Mucosa of descending colon (tissue), 3 donors: ENCODE measurements around the gene PRAF2. TPM values are rescaled to one million over a fixed set of nuclear protein-coding genes. Genes with fewer than 3 reads are reported as not detected.

Experiments used
- ATAC-seq: fragments of 200-7000 bp; cut with Tn5 transposase; one replicate; pipeline ENCODE4 v1.9.1; 2020; ENCODE audit warnings: mild to moderate bottlenecking, moderate library complexity
- DNase-seq, 3 donors: peaks; one replicate each; pipeline ENCODE4 v3.0.0-alpha.2; 2020
- H3K36me3 ChIP-seq: fragments of 200-600 bp; one replicate; pipeline ENCODE4 v1.8.0; 2021; ENCODE audit warnings: low read depth, mild to moderate bottlenecking
- H3K4me1 ChIP-seq: fragments of 200-600 bp; one replicate; pipeline ENCODE4 v1.8.0; 2021; ENCODE audit warnings: low read depth, mild to moderate bottlenecking
- H3K4me3 ChIP-seq: fragments of 200-600 bp; one replicate; pipeline ENCODE4 v1.8.0; 2021; ENCODE audit warnings: mild to moderate bottlenecking
- H3K9me3 ChIP-seq: fragments of 200-600 bp; one replicate; pipeline ENCODE4 v1.8.0; 2021; ENCODE audit warnings: mild to moderate bottlenecking
- intact Hi-C, 2 donors: fragments of 100-400 bp; cut with DNase I in 1 of 2; cut with micrococcal nuclease in 1 of 2; formaldehyde crosslinking; loops; one replicate each; pipeline versions ENCODE4 v1.11.0 to v1.11.1; 2022; cut with DNase I, micrococcal nuclease
- total RNA-seq, 3 donors: library from RNA; stranded (reverse); fragmentation: NEBNext Ultra II Directional in 2 of 3; extraction: Animal tissue kit (Norgen Biotek cat#: 25700) in 2 of 3; gene quantifications; one replicate each; pipeline versions ENCODE4 v1.2.1 to v1.2.4, GENCODE V29; 2021 to 2023
- TF ChIP-seq, protein P1 (sequence below): fragments of 200-600 bp; IDR thresholded peaks from one replicate; pipeline ENCODE4 v1.8.0; 2022; ENCODE audit warnings: antibody characterized with exemption, mild to moderate bottlenecking
- donor health status: DM: no; HTN: no; CAD: no; lungs with moderate emphysema.
- donor health status: DM: no; HTN: no; CAD: no.
- donor health status: DM: no; HTN: yes; CAD: no.

The PRAF2 gene
- total RNA-seq, 3 donors from 2014 or later = 3.9 to 18.7 (median 8.1) TPM

- Histone ChIP-seq H3K36me3 (no peaks in the 10 kb centered on the region), H3K4me1 (no peaks in the 10 kb centered on the region), H3K4me3 (no peak overlapping the region), H3K9me3 (no peaks in the 10 kb centered on the region)
- intact Hi-C loops = no loop called here
- ATAC-seq (no peak), DNase-seq (no peak)
- TF ChIP-seq, protein P1, sequence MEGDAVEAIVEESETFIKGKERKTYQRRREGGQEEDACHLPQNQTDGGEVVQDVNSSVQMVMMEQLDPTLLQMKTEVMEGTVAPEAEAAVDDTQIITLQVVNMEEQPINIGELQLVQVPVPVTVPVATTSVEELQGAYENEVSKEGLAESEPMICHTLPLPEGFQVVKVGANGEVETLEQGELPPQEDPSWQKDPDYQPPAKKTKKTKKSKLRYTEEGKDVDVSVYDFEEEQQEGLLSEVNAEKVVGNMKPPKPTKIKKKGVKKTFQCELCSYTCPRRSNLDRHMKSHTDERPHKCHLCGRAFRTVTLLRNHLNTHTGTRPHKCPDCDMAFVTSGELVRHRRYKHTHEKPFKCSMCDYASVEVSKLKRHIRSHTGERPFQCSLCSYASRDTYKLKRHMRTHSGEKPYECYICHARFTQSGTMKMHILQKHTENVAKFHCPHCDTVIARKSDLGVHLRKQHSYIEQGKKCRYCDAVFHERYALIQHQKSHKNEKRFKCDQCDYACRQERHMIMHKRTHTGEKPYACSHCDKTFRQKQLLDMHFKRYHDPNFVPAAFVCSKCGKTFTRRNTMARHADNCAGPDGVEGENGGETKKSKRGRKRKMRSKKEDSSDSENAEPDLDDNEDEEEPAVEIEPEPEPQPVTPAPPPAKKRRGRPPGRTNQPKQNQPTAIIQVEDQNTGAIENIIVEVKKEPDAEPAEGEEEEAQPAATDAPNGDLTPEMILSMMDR = no peak
These were observed 1.1 kb downstream of the PRAF2 start for GRCh38 chrX:49072712-49073095.

DNA sequence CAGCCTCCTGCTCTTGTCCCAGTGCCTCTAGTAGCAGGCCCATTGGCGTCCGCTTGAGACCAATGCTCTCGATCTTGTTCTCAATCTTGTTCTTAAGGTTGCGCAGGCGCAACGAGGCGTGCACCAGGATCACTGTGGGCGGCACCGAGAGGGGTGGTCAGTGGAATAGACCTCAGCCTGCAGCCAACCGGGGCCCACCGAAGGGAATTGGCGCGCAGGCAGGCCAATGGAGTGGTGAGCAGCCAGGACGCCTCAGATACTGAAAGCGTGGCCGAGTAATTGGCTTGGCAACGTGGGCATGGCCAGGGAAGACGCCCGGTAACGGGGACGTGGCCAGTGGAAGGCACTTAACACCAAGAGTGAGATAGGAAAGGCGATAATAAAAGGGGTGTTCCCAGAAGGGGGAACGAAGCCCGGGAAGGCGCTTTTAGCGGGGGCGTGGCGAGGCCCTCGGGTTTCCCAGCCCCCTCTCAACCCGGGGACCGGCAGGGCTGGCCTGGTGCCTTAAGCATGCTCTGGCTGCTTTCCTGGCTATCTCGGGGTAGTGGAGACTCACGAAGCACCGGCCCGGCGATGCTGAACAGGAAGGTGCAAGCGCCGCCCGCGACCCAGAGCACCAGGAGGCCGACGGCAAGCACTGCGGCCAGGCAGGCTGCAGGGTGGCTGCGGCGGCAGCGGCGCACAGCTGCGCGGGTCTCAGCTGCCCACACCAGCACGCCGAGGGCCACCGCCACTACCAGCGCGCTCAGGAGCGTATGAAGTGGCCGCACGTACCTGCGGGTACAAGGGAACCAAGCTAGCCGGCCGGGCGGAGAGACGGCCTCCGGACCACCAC lies 1.7 kb downstream of the PRAF2 start:
- ATAC-seq (peak; percentile 47), DNase-seq (peak; percentile 67 to 79 (median 72))
- no peaks in the 10 kb centered on the region for H3K9me3 ChIP-seq
- intact Hi-C loops = no loop called here
- TF ChIP-seq, protein P1 = no peak
- H3K4me1 ChIP-seq = no peaks in the 10 kb centered on the region
- H3K4me3 ChIP-seq = no peak overlapping the region
- no peaks in the 10 kb centered on the region for H3K36me3 ChIP-seq

DNA sequence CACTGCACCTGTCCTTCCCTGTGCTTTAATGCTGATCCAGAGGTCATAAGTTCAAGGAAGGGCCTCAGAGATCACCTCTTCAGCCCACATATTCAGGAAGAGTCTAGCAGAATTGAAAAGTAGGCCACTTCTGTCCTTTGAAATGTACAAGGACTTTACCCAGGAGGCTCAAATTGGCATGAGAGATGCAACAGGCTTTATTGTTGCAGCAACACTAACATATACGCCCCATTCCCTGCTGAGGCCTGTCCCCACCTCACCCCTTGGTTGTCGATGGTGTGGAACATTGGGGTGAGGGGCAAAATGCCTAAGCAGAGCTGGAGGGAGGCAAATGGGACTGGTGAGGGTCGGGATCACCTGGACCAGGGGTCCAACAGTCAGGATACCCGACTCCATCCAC lies 2.8 kb downstream of the PRAF2 start:
- intact Hi-C loops = no loop called here
- H3K36me3 ChIP-seq = no peaks in the 10 kb centered on the region
- no peak for DNase-seq
- no peaks in the 10 kb centered on the region for H3K9me3 ChIP-seq
- ATAC-seq = no peak
- TF ChIP-seq, protein P1 = no peak
- no peaks in the 10 kb centered on the region for H3K4me1 ChIP-seq
- no peak overlapping the region for H3K4me3 ChIP-seq

DNA sequence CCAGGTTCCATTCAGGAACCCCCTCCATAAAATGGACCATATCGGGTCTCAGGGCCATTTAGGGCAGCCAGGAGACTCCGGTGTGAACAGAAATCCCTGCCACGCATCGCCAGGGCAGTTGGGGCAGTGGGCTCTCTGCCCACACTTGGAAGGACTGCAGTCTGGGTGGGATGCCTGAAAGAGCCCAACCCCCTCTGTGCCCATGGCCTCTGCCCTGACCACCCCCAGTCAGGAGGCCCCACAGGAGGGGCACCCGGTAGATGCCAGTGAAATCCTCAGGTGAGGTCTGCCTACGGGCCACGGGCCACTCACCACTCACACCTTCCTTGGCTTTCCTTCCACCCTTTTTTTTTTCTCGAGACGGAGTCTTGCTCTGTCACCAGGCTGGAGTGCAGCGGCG lies 4.8 kb downstream of the PRAF2 start:
- Histone ChIP-seq H3K9me3 (no peaks in the 10 kb centered on the region), H3K4me1 (no peaks in the 10 kb centered on the region), H3K4me3 (no peak overlapping the region), H3K36me3 (no peaks in the 10 kb centered on the region)
- intact Hi-C loops = no loop called here
- TF ChIP-seq, protein P1 = no peak
- ATAC-seq = no peak
- DNase-seq = no peak

GRCh38 chrX:49067285-49068120 lies 6.3 kb downstream of the PRAF2 start:
- Histone ChIP-seq H3K9me3 (no peaks in the 10 kb centered on the region), H3K4me1 (no peaks in the 10 kb centered on the region), H3K36me3 (no peaks in the 10 kb centered on the region), H3K4me3 (no peak overlapping the region)
- DNase-seq = no peak
- intact Hi-C loops = no loop called here
- TF ChIP-seq, protein P1 = no peak
- ATAC-seq = no peak
